Trophoblast cell (in vitro differentiated cells and primary cell): Measurements from ENCODE around the gene SEZ6L2.
A peak's percentile ranks its signal among the peaks of the same experiment; 100 is the strongest.

Source experiments
- DNase-seq, 2 donors: peaks; one replicate each; pipeline ENCODE4 v3.0.0-alpha.2; 2016
- H2AFZ ChIP-seq: 2 replicates; pipeline ENCODE4 v1.6.1; 2013; ENCODE audit warnings: low read length, moderate library complexity, mild to moderate bottlenecking; ENCODE audit not compliant: insufficient read depth, poor library complexity
- H2AK5ac ChIP-seq: 2 replicates; pipeline ENCODE4 v1.6.1; 2013; ENCODE audit warnings: mild to moderate bottlenecking, low read length
- H2BK120ac ChIP-seq: 2 replicates; pipeline ENCODE4 v1.6.1; 2013; ENCODE audit warnings: low read length, mild to moderate bottlenecking, moderate library complexity; ENCODE audit not compliant: insufficient read depth, poor library complexity
- H2BK12ac ChIP-seq: 2 replicates; pipeline ENCODE4 v1.6.1; 2013; ENCODE audit warnings: mild to moderate bottlenecking, low read length, moderate library complexity
- H2BK5ac ChIP-seq: 2 replicates; pipeline ENCODE4 v1.6.1; 2013; ENCODE audit warnings: low read length, low read depth, moderate library complexity, mild to moderate bottlenecking; ENCODE audit not compliant: poor library complexity
- H3K14ac ChIP-seq: 2 replicates; pipeline ENCODE4 v1.6.1; 2013; ENCODE audit warnings: mild to moderate bottlenecking, low read length
- H3K18ac ChIP-seq: 2 replicates; pipeline ENCODE4 v1.6.1; 2013; ENCODE audit warnings: mild to moderate bottlenecking, low read length
- H3K23ac ChIP-seq: 2 replicates; pipeline ENCODE4 v1.6.1; 2013; ENCODE audit warnings: low read length
- H3K27ac ChIP-seq: 2 replicates; pipeline ENCODE4 v1.5.1; 2013; ENCODE audit warnings: low read depth, mild to moderate bottlenecking, inconsistent platforms, low read length, moderate library complexity
- H3K27me3 ChIP-seq: 2 replicates; pipeline ENCODE4 v1.6.1; 2013; ENCODE audit warnings: inconsistent platforms, mild to moderate bottlenecking, low read length, moderate library complexity; ENCODE audit not compliant: insufficient read depth
- H3K36me3 ChIP-seq, 2 experiments: 1 replicate in 1 of 2; 2 replicates in 1 of 2; pipeline ENCODE4 v1.6.1; 2013; ENCODE audit warnings: low read length in 2 of 2, mild to moderate bottlenecking in 2 of 2, moderate library complexity in 1 of 2; ENCODE audit not compliant: insufficient read depth in 2 of 2, control insufficient read depth in 1 of 2
- H3K4ac ChIP-seq: 2 replicates; pipeline ENCODE4 v1.6.1; 2013; ENCODE audit warnings: low read depth, mild to moderate bottlenecking, low read length, moderate library complexity
- H3K4me1 ChIP-seq, 2 experiments: 1 replicate in 1 of 2; 2 replicates in 1 of 2; pipeline ENCODE4 v1.6.1; 2013; ENCODE audit warnings: low read length in 2 of 2, mild to moderate bottlenecking in 2 of 2, moderate library complexity in 1 of 2; ENCODE audit not compliant: insufficient read depth in 2 of 2, control insufficient read depth in 1 of 2
- H3K4me2 ChIP-seq: 2 replicates; pipeline ENCODE4 v1.6.1; 2013; ENCODE audit warnings: inconsistent platforms, mild to moderate bottlenecking, low read length, moderate library complexity
- H3K4me3 ChIP-seq: 2 replicates; pipeline ENCODE4 v1.5.1; 2013; ENCODE audit warnings: mild to moderate bottlenecking, low read depth, low read length, inconsistent platforms
- H3K79me1 ChIP-seq: one replicate; pipeline ENCODE4 v1.6.1; 2013; ENCODE audit warnings: low read length
- H3K79me2 ChIP-seq: 2 replicates; pipeline ENCODE4 v1.6.1; 2013; ENCODE audit warnings: low read length, mild to moderate bottlenecking; ENCODE audit not compliant: control insufficient read depth, insufficient read depth, poor library complexity
- H3K9ac ChIP-seq: 2 replicates; pipeline ENCODE4 v1.6.1; 2013; ENCODE audit warnings: mild to moderate bottlenecking, low read length
- H3K9me3 ChIP-seq: 2 replicates; pipeline ENCODE4 v1.6.1; 2013; ENCODE audit warnings: low read depth, mild to moderate bottlenecking, control low read depth, inconsistent platforms, low read length; ENCODE audit not compliant: insufficient read depth
- H4K12ac ChIP-seq: 2 replicates; pipeline ENCODE4 v1.6.1; 2013; ENCODE audit warnings: low read depth, mild to moderate bottlenecking, low read length, moderate library complexity
- H4K8ac ChIP-seq: 2 replicates; pipeline ENCODE4 v1.6.1; 2013; ENCODE audit warnings: low read depth, mild to moderate bottlenecking, low read length, moderate library complexity
- H4K91ac ChIP-seq: one replicate; pipeline ENCODE4 v1.6.1; 2013; ENCODE audit warnings: low read depth, mild to moderate bottlenecking, low read length, moderate library complexity
- WGBS: extraction: QIAGEN DNeasy Blood & Tissue Kit; methylation state at CpG from one replicate; pipeline ENCODE4 v1.1.7; 2013; ENCODE audit warnings: missing lambda C conversion rate; ENCODE audit not compliant: insufficient read length, insufficient coverage; ENCODE audit errors: extremely low coverage; 5-methylcytosine and 5-hydroxymethylcytosine counted together

Gene SEZ6L2

DNA sequence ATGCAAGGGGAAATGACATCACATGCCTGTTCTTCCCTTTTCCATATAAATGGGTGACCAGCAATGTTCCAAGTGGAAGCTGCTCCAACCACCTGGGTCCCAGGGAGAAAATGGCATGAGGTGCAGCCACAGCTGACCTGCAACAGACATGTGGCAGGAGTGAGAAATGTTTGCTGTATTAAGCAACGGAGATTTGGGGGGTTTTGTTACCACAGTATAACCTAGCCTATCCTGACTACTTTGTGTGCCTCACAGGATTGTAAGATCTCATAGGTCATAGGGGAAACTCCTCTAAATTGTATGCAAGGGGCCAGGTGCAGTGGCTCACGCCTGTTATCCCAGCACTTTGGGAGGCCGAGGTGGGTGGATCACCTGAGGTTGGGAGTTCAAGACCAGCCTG lies 48.4 kb downstream of the SEZ6L2 start:
- no peak overlapping the region for H3K4me2 ChIP-seq
- H3K4ac ChIP-seq, result no peak overlapping the region
- H2AK5ac ChIP-seq, result no peak overlapping the region
- no peak overlapping the region for H3K27ac ChIP-seq
- H2BK12ac ChIP-seq, result no peak overlapping the region
- peaks cover 0 to 2% of the 10 kb centered on the region in 2 experiments for H3K36me3 ChIP-seq
- H3K79me1 ChIP-seq, result no peaks in the 10 kb centered on the region
- peaks cover 1% of the 10 kb centered on the region for H3K9me3 ChIP-seq
- H3K27me3 ChIP-seq, result no peaks in the 10 kb centered on the region
- H3K9ac ChIP-seq, result no peak overlapping the region
- H3K79me2 ChIP-seq, result no peaks in the 10 kb centered on the region
- H3K4me3 ChIP-seq, result no peak overlapping the region
- H4K91ac ChIP-seq, result no peak overlapping the region
- no peak overlapping the region for H2BK5ac ChIP-seq
- H3K4me1 ChIP-seq, result peaks cover 4% of the 10 kb centered on the region in 2 experiments
- DNase-seq, result no peak
- no peak overlapping the region for H2BK120ac ChIP-seq
- no peak overlapping the region for H3K14ac ChIP-seq
- no CpG with 5 or more reads among the region's 3 CpGs for WGBS
- no peak overlapping the region for H4K8ac ChIP-seq
- no peak overlapping the region for H2AFZ ChIP-seq
- no peak overlapping the region for H3K23ac ChIP-seq
- H3K18ac ChIP-seq, result no peak overlapping the region
- H4K12ac ChIP-seq, result no peak overlapping the region

DNA sequence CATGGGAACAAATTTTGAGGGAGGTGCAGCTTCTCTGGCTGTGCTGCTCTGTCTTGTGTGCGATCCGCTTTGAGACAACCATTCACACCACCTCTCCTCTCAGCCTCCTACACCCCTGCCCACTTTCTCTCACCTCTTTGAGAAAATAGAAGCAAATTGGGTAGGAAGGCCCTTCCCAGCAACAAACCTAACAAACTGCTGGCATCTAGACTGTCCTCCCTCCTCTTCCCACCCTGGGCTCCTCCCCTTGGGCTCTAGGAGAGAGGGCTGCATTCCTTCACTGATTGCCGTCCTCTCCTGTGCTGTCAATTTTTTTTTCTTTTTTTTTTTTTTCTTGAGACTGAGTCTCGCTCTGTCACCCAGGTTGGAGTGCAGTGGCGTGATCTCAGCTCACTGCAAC lies 49.8 kb downstream of the SEZ6L2 start:
- peak overlapping the region; percentile 23 for H2BK12ac ChIP-seq
- WGBS, result no CpG with 5 or more reads among the region's 5 CpGs
- no peaks in the 10 kb centered on the region for H3K79me1 ChIP-seq
- H3K36me3 ChIP-seq, result peaks cover 0 to 2% of the 10 kb centered on the region in 2 experiments
- no peak overlapping the region for H3K4me3 ChIP-seq
- peak overlapping the region; percentile 18 for H2BK120ac ChIP-seq
- H3K9me3 ChIP-seq, result peaks cover 1% of the 10 kb centered on the region
- DNase-seq, result peak; percentile 22 to 39
- H3K14ac ChIP-seq, result no peak overlapping the region
- no peak overlapping the region for H3K23ac ChIP-seq
- H3K4me2 ChIP-seq, result peak overlapping the region; percentile 30
- H3K18ac ChIP-seq, result no peak overlapping the region
- H4K12ac ChIP-seq, result no peak overlapping the region
- no peak overlapping the region for H4K91ac ChIP-seq
- H3K4me1 ChIP-seq, result peaks cover 6 to 7% of the 10 kb centered on the region in 2 experiments
- H3K79me2 ChIP-seq, result no peaks in the 10 kb centered on the region
- H2AFZ ChIP-seq, result peak overlapping the region; percentile 63
- no peak overlapping the region for H3K4ac ChIP-seq
- no peak overlapping the region for H3K27ac ChIP-seq
- H3K9ac ChIP-seq, result no peak overlapping the region
- peak overlapping the region; percentile 31 for H2BK5ac ChIP-seq
- H2AK5ac ChIP-seq, result no peak overlapping the region
- peak overlapping the region; percentile 55 for H4K8ac ChIP-seq
- H3K27me3 ChIP-seq, result no peaks in the 10 kb centered on the region

DNA sequence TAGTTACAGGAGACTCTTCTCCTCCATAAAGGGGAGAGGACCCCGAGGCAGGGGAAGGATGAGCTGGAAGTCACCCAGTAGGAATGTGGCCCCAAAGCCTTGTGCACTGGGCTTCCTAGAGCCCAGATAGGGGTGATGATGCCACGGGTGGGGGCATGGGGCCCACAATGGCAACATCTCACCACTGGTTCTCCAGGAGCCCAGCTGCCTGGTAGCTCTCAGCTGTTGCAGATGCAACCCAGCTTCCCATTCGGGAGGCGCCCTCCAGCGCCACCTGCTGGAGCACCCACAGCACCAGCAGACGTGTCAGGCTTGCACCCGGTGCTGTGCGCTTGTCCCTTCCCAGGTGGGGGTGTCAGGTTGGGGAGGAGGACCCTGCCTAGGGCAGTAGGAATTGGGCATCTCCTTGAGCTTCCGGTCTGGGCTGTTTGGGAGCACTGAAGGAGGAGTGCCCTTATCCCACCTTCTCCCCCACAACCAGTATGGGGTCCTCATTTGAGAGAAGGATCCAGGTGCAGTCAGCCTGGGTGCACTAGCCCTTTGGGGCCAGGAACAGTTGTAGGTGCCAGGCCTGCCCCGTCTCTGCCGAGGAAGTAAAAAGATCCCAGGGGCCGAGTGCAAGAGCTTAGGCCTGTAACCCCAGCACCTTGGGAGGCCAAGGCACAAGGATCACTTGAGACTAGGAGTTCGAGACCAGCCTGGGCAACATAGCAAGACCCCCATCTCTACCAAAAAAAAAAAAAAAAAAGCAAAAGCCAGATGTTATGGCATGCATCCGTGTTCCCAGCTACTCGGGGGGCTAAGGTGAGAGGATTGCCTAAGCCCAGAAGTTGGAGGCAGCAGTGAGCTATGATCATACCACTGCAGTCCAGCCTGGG lies 50.7 kb downstream of the SEZ6L2 start:
- H3K4me2 ChIP-seq, result no peak overlapping the region
- H3K27ac ChIP-seq, result no peak overlapping the region
- no peak overlapping the region for H2BK5ac ChIP-seq
- H3K4me3 ChIP-seq, result no peak overlapping the region
- no peak overlapping the region for H3K14ac ChIP-seq
- no peak overlapping the region for H2AK5ac ChIP-seq
- no peak overlapping the region for H2BK12ac ChIP-seq
- H3K79me2 ChIP-seq, result no peaks in the 10 kb centered on the region
- no peak overlapping the region for H2BK120ac ChIP-seq
- no peak overlapping the region for H3K18ac ChIP-seq
- no peak overlapping the region for H3K4ac ChIP-seq
- no peak overlapping the region for H3K23ac ChIP-seq
- peaks cover 1% of the 10 kb centered on the region for H3K9me3 ChIP-seq
- no peak overlapping the region for H4K12ac ChIP-seq
- H3K4me1 ChIP-seq, result peaks cover 6 to 7% of the 10 kb centered on the region in 2 experiments
- peak; percentile 66 to 83 for DNase-seq
- H2AFZ ChIP-seq, result no peak overlapping the region
- H4K8ac ChIP-seq, result no peak overlapping the region
- no peak overlapping the region for H4K91ac ChIP-seq
- H3K27me3 ChIP-seq, result no peaks in the 10 kb centered on the region
- H3K79me1 ChIP-seq, result no peaks in the 10 kb centered on the region
- WGBS, result no CpG with 5 or more reads among the region's 15 CpGs
- H3K36me3 ChIP-seq, result peaks cover 0 to 2% of the 10 kb centered on the region in 2 experiments
- H3K9ac ChIP-seq, result no peak overlapping the region

DNA sequence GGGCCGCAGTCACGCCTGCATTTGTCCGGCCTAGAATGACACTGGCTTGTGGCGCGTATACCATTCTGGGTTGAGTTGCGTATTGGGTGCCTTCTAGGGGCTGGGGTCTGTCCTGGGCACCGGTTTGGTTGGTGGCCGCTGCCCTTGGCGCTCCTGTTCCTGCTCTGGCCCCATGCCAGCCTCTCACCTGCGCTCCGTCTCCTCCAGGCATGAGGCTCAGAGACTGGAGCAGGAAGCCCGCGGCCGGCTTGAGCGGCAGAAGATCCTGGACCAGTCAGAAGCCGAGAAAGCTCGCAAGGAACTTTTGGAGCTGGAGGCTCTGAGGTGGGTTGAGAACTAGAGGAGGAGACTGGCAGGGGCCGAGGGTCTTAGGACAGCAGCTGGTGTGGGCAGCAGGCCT lies 53.7 kb downstream of the SEZ6L2 start:
- Histone ChIP-seq H3K27ac (no peak overlapping the region), H3K14ac (no peak overlapping the region), H2BK120ac (no peak overlapping the region), H4K12ac (no peak overlapping the region), H3K4ac (no peak overlapping the region), H2BK5ac (no peak overlapping the region), H3K27me3 (no peaks in the 10 kb centered on the region), H3K36me3 (peaks cover 2% of the 10 kb centered on the region in 2 experiments), H4K91ac (no peak overlapping the region), H2BK12ac (no peak overlapping the region), H3K9ac (no peak overlapping the region), H3K4me3 (no peak overlapping the region), H2AFZ (no peak overlapping the region), H3K23ac (no peak overlapping the region), H4K8ac (no peak overlapping the region), H2AK5ac (no peak overlapping the region), H3K79me2 (no peaks in the 10 kb centered on the region), H3K9me3 (peaks cover 1% of the 10 kb centered on the region), H3K4me1 (peaks cover 6 to 7% of the 10 kb centered on the region in 2 experiments), H3K4me2 (no peak overlapping the region), H3K18ac (no peak overlapping the region), H3K79me1 (no peaks in the 10 kb centered on the region)
- no CpG with 5 or more reads among the region's 18 CpGs for WGBS
- DNase-seq, result no peak
